Choroid plexus epithelial cell (primary cell): ENCODE measurements around the gene TMEM184C.
A peak's percentile ranks its signal among the peaks of the same experiment; 100 is the strongest.

Experiments
- DNase-seq: peaks from one replicate; pipeline ENCODE4 v3.0.0-alpha.2; 2010; ENCODE audit warnings: low read depth
- H3K4me3 ChIP-seq: 2 replicates; pipeline ENCODE4 v1.5.1; 2011; ENCODE audit warnings: low read depth, mild to moderate bottlenecking, control low read depth, low read length, moderate library complexity
- TF ChIP-seq, protein P1 (sequence below): conservative IDR thresholded peaks from 2 replicates; pipeline ENCODE4 v1.5.1; 2011; ENCODE audit warnings: low read depth, mild to moderate bottlenecking, control low read depth, inconsistent platforms, low read length, moderate library complexity

The TMEM184C gene

DNA sequence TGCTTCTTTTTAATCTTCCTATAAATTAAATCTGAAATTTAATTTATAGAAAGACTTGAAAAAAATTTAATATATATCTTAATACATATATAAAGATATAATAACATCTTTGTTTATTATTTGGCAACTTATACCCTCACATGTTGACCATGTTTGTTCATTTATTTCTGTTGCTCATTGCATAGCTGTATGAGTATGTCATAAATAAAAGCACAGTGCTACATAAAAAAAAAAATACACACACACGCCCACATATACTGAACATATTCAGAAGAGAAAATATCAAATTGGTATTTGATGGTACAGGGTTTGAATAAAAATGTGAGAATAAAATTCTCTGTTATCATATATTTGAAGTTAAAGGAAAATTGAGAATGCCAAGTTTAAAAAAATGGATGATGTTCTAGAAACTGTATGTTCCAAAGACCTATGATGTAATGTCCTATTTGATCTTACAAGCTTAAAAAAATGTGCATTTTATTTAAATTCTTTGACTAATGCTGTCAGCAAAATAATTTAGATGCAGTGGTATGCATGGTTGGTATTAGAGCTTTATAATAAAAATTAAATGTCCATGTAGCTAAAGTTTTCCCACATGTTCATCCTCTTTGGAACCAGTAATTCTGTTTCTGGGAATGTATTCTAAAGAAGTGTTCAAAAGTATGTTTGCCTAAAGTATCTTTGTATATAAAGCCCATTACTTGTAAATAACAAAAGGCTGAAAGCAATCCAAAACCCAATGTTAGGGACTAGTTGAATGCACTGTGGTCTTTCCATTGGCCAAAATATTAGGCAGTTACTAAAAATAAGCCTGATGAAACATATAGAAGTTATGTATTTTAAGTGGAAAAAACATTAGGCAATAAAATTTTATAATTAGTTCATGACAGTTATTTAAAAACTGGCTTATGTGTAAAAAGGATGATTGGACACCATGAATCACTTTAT, 12.9 kb downstream of the TMEM184C start:
- TF ChIP-seq, protein P1, sequence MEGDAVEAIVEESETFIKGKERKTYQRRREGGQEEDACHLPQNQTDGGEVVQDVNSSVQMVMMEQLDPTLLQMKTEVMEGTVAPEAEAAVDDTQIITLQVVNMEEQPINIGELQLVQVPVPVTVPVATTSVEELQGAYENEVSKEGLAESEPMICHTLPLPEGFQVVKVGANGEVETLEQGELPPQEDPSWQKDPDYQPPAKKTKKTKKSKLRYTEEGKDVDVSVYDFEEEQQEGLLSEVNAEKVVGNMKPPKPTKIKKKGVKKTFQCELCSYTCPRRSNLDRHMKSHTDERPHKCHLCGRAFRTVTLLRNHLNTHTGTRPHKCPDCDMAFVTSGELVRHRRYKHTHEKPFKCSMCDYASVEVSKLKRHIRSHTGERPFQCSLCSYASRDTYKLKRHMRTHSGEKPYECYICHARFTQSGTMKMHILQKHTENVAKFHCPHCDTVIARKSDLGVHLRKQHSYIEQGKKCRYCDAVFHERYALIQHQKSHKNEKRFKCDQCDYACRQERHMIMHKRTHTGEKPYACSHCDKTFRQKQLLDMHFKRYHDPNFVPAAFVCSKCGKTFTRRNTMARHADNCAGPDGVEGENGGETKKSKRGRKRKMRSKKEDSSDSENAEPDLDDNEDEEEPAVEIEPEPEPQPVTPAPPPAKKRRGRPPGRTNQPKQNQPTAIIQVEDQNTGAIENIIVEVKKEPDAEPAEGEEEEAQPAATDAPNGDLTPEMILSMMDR = no peak
- DNase-seq = no peak
- H3K4me3 ChIP-seq = no peak overlapping the region

DNA sequence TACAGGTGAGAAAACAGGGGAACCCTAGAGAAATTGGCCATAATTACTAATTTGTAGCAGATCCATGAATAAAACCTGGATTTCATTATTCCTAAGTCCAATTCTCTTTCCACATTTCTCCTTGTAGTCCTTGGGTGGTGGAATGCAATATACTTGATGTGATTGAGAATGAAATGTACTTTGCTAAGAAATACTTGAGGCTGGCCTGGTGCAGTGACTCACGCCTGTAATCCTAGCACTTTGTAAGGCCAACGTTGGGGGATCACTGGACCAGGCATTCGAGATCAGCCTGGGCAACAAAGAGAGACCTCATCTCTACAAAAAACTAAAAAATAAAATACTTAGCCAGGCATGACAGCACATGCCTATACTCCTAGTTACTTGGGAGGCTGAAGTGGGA, 15.9 kb downstream of the TMEM184C start:
- TF ChIP-seq, protein P1 = no peak
- DNase-seq = peak; percentile 76
- H3K4me3 ChIP-seq = no peak overlapping the region

DNA sequence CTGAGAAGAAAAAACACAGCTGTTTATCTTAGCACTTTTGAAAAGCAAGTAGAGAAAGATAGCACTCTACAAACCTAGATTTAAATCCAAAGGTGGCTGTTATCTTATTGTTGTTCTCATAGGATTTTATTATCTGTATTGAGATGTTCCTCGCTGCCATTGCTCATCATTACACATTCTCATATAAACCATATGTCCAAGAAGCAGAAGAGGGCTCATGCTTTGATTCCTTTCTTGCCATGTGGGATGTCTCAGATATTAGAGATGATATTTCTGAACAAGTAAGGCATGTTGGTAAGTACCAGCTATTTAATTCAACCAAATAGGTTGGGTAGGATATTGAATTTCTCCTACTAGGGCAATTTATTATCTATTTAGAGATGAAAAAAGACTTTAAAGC, 16.4 kb downstream of the TMEM184C start:
- TF ChIP-seq, protein P1 = no peak
- DNase-seq = no peak
- no peak overlapping the region for H3K4me3 ChIP-seq

DNA sequence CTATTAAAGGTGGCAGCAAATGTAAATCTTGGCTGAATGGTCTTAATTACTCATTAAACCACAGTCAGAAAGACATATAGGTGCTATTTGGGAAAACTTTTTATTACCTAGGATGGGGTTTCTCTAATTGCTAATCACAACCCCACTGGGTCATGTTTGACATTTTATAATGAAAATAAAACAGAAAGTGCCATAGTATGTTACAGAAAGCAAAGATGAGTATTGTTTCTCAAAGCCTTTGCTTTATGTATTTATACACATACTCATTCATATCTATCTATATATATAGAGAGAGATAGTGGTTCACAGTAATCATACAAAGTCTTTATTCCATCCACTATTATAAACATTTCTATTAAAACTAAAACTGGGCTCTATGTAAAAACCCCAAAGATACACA, 18.2 kb downstream of the TMEM184C start:
- H3K4me3 ChIP-seq = no peak overlapping the region
- no peak for DNase-seq
- TF ChIP-seq, protein P1 = no peak

DNA sequence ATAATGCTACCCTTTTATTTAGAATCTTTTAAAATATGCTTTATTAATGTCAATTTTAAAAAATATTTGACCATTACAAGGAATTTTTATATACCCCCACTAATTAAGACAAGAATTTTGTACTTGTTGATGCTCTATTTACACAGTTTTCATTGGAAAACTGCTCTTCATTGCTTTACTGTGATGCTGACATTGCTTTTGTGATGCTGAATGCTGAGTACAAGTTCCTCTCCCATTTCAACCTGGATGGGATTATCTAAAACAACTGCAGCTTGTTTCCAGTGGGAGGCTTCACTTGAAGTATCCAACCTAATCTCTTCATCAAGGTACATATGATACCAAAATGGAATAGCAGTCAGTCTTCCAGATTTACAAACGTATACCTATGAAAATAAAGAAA, 21.2 kb downstream of the TMEM184C start:
- TF ChIP-seq, protein P1 = no peak
- DNase-seq = no peak
- H3K4me3 ChIP-seq = no peak overlapping the region

DNA sequence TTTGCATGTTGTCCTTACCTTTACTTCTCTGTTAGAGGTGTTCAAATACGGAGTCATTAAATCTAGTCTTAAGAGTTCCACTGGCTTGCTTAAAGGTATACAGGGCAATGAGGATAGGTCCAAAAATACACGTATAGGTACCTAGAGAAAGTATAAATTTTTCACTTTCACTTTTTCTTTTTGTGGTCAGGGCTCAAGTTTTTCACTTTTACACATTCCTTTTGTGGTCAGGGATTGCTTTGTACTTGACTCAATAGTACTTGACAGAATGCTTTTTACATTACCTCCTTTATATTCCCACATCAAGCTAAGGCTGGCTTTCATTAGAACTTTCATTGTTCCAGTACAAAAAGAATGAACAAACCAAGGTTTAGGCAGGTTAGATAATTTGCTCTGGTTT, 21.7 kb downstream of the TMEM184C start:
- DNase-seq = peak; percentile 72
- TF ChIP-seq, protein P1 = no peak
- no peak overlapping the region for H3K4me3 ChIP-seq

DNA sequence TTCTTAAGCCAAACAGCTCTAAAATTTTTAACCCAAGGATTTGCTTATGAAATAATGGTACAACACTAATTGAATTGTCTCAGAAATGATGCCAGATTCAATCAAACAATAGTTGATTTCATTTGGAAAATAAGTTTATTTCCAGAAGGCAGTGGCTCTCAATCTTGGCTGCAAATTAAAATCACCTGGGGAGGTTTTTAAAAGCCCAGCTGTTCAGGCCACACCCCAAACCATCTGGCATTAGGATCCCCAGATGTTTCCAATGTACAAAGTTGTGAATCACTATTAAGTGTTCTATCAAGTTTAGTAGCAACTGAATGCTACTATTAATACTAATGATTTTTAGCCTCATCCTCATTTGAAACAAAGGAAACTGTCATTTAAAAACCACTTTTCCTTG, 22.2 kb downstream of the TMEM184C start:
- no peak for DNase-seq

More for the DNA sequence above, 22.2 kb downstream of the TMEM184C start:
- TF ChIP-seq, protein P1 = no peak
- no peak overlapping the region for H3K4me3 ChIP-seq
